ENCODE data around the gene ICA1. TPM values are rescaled to one million over a fixed set of nuclear protein-coding genes. Genes with fewer than 3 reads are reported as not detected.
"Not testable (repeated sequence)": the region's sequence is repeated elsewhere in the genome, so short reads cannot be mapped to it uniquely, and the experiment has no call there.

The ICA1 gene
- total and polyA plus RNA-seq, 12 donors: 29.5 to 92.1 (median 56.8) TPM

- no peak for DNase-seq
- TF ChIP-seq CTCF (IDR thresholded peaks at IDR 0.05): no peak
- H3K9me3 ChIP-seq: no peaks in the 10 kb centered on the region
- H3K27me3 ChIP-seq: no peaks in the 10 kb centered on the region
- intact Hi-C loops (cut with DNase I): no loop called here
- H3K27ac ChIP-seq: no peak overlapping the region
- H3K36me3 ChIP-seq: peaks cover 0 to 5% (median 0%) of the 10 kb centered on the region in 9 donors
- no peak for ATAC-seq
- no peak overlapping the region for H3K4me3 ChIP-seq
- 75 to 76% methylated on average over 11 of the region's 11 CpGs for WGBS, 2 donors
- peaks cover 0 to 4% (median 0%) of the 10 kb centered on the region in 9 donors for H3K4me1 ChIP-seq
These were observed 150.5 kb downstream of the ICA1 start for GRCh38 chr7:8111282-8111960.

GRCh38 chr7:8109196-8110022 lies 152.6 kb downstream of the ICA1 start:
- H3K27me3 ChIP-seq: no peaks in the 10 kb centered on the region
- intact Hi-C loops (cut with DNase I): no loop called here
- H3K4me3 ChIP-seq: no peak overlapping the region
- peaks cover 0 to 5% (median 0%) of the 10 kb centered on the region in 9 donors for H3K36me3 ChIP-seq
- WGBS, 2 donors: 78 to 82% methylated on average over 4 of the region's 4 CpGs
- no peak for TF ChIP-seq CTCF (IDR thresholded peaks at IDR 0.05)
- DNase-seq (no peak), ATAC-seq (no peak)
- no peaks in the 10 kb centered on the region for H3K4me1 ChIP-seq
- H3K27ac ChIP-seq: no peak overlapping the region
- no peaks in the 10 kb centered on the region for H3K9me3 ChIP-seq

- no peak for DNase-seq
- Histone ChIP-seq H3K36me3 (no peaks in the 10 kb centered on the region), H3K27ac (no peak overlapping the region), H3K4me3 (no peak overlapping the region), H3K27me3 (no peaks in the 10 kb centered on the region), H3K9me3 (peaks cover 0 to 14% (median 0%) of the 10 kb centered on the region in 11 donors), H3K4me1 (no peaks in the 10 kb centered on the region)
- 45 to 68% methylated on average over 4 of the region's 4 CpGs for WGBS, 2 donors
- intact Hi-C loops (cut with DNase I): no loop called here
- no peak for ATAC-seq
- TF ChIP-seq CTCF (IDR thresholded peaks at IDR 0.05): no peak
These were observed 156.4 kb downstream of the ICA1 start for GRCh38 chr7:8105449-8106095.

- DNase-seq (no peak), ATAC-seq (no peak)
- H3K4me1 ChIP-seq: no peaks in the 10 kb centered on the region
- intact Hi-C loops (cut with DNase I): no loop called here
- WGBS, 2 donors: 79 to 83% methylated on average over 9 of the region's 9 CpGs
- no peak overlapping the region for H3K4me3 ChIP-seq
- H3K36me3 ChIP-seq: no peaks in the 10 kb centered on the region
- H3K27ac ChIP-seq: no peak overlapping the region
- H3K27me3 ChIP-seq: no peaks in the 10 kb centered on the region
- H3K9me3 ChIP-seq: peaks cover 0 to 27% (median 0%) of the 10 kb centered on the region in 11 donors
- TF ChIP-seq CTCF (IDR thresholded peaks at IDR 0.05): no peak
These were observed 158.7 kb downstream of the ICA1 start for GRCh38 chr7:8103282-8103681.

- H3K4me3 ChIP-seq; H3K36me3 ChIP-seq; intact Hi-C loops (cut with DNase I); ATAC-seq; H3K27me3 ChIP-seq; DNase-seq; H3K27ac ChIP-seq; H3K4me1 ChIP-seq: not testable (repeated sequence)
- 92 to 95% methylated on average over 4 of the region's 4 CpGs for WGBS, 2 donors
- H3K9me3 ChIP-seq: peaks cover 0 to 28% (median 0%) of the 10 kb centered on the region in 11 donors
These were observed 160.7 kb downstream of the ICA1 start for GRCh38 chr7:8101292-8101691.

Measured in heart right ventricle (tissue), 16 donors.